Naive B cell (primary cell): ENCODE results near the gene CES1. TPM values are rescaled to one million over a fixed set of nuclear protein-coding genes. Genes with fewer than 3 reads are reported as not detected.
"Not testable (repeated sequence)": the region's sequence is repeated elsewhere in the genome, so short reads cannot be mapped to it uniquely, and the experiment has no call there.

ENCODE experiments used
- ATAC-seq, 2 donors: fragments of 150-1000 bp; cut with Tn5 transposase; 2 replicates each; pipeline ENCODE4 v1.10.0; 2021; ENCODE audit warnings: low read depth in 2 of 2, mild to moderate bottlenecking in 2 of 2, moderate library complexity in 2 of 2
- DNase-seq: peaks from one replicate; pipeline ENCODE4 v3.0.0; 2022
- H3K27ac Mint-ChIP-seq, 6 donors: one replicate each; pipeline ENCODE4 v1.8.0; 2020 to 2022; ENCODE audit warnings: mild to moderate bottlenecking in 6 of 6, mixed read lengths in 6 of 6, moderate library complexity in 5 of 6, inconsistent platforms in 2 of 6
- H3K27me3 Mint-ChIP-seq, 3 donors: one replicate each; pipeline ENCODE4 v1.8.0; 2021 to 2022; ENCODE audit warnings: mixed read lengths in 3 of 3, mild to moderate bottlenecking in 1 of 3
- H3K36me3 Mint-ChIP-seq, 2 donors: one replicate each; pipeline ENCODE4 v1.8.0; 2020 to 2022; ENCODE audit warnings: mixed read lengths in 2 of 2, inconsistent platforms in 1 of 2, mild to moderate bottlenecking in 1 of 2
- H3K4me1 Mint-ChIP-seq, 3 donors: one replicate each; pipeline ENCODE4 v1.8.0; 2020 to 2022; ENCODE audit warnings: mixed read lengths in 3 of 3, inconsistent platforms in 1 of 3, mild to moderate bottlenecking in 1 of 3, moderate library complexity in 1 of 3
- H3K4me3 Mint-ChIP-seq, 8 donors: one replicate each; pipeline ENCODE4 v1.8.0; 2020 to 2022; ENCODE audit warnings: mild to moderate bottlenecking in 8 of 8, mixed read lengths in 8 of 8, moderate library complexity in 8 of 8, inconsistent platforms in 2 of 8
- H3K9me3 Mint-ChIP-seq, 7 donors: one replicate each; pipeline ENCODE4 v1.8.0; 2020 to 2022; ENCODE audit warnings: mixed read lengths in 7 of 7, mild to moderate bottlenecking in 5 of 7, inconsistent platforms in 2 of 7, moderate library complexity in 1 of 7
- polyA plus RNA-seq, 6 donors: library from polyadenylated mRNA; unstranded; fragments of 300-500 nt; fragmentation: Illumina TruSeq; gene quantifications; one replicate each; pipeline ENCODE4 v1.2.3, GENCODE V29; 2021; ENCODE audit warnings: low read depth in 6 of 6

CES1 gene
- polyA plus RNA-seq, 6 donors from 2014 or later: 1.3 TPM; not detected in 5

DNA sequence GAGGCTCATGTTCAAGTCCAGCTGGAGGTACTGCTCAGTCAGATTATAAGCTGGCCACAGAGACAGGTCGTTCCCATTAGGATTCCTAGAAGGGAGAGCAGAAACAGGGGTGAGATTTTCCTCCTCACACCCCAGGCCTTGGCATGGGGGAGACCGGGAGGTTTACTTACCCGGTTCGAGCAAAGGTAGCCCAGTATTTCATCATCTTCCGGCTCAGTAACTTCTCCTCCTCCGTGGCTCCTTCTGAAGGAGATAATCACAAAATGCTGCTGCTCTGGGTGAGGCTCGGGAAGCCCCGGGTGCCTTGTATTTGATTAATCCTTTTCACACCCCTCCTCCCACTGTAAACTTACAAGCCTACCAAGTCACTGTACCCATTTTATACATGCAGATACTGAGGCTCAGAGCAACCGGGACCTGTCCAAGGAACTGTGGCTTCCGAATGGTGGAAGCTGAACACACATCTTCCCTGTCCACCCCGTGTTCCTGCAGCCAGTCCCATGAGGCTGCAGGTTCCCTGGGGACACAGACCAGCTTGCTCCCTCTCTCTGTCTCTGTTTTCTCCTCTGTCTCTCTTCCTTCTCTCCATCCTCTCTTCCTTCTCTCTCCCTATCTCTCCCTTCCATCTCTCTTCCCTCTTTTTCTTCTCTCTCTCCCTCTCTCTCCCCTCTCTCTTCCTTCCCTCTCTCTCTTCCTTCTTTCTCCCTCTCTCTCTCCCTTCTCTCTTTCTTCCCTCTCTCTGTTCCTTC, 13.9 kb upstream of the CES1 start:
- Mint-ChIP-seq H3K9me3 (no peaks in the 10 kb centered on the region), H3K4me3 (no peak overlapping the region), H3K36me3 (no peaks in the 10 kb centered on the region), H3K27ac (no peak overlapping the region), H3K27me3 (peaks cover 16 to 24% (median 17%) of the 10 kb centered on the region in 3 donors), H3K4me1 (no peaks in the 10 kb centered on the region)
- ATAC-seq (no peak), DNase-seq (no peak)

DNA sequence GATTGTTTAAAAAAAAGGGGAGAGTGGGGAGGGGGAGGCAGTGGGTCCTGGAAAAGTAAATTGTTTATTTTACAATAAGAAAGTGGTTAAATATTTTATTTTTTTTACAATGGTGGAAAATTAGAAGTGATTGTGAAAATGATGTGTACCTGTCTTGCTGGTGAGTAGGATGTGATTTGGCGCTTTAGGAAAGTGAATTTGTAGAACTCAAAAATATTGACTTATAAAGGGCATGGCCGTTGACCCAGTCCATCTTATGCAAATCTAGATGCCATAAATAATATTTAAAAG, 10.2 kb upstream of the CES1 start:
- Mint-ChIP-seq H3K4me3 (no peak overlapping the region), H3K36me3 (no peaks in the 10 kb centered on the region), H3K9me3 (no peaks in the 10 kb centered on the region), H3K27me3 (peaks cover 5 to 24% (median 17%) of the 10 kb centered on the region in 3 donors), H3K4me1 (no peaks in the 10 kb centered on the region), H3K27ac (no peak overlapping the region)
- ATAC-seq: no peak
- no peak for DNase-seq

DNA sequence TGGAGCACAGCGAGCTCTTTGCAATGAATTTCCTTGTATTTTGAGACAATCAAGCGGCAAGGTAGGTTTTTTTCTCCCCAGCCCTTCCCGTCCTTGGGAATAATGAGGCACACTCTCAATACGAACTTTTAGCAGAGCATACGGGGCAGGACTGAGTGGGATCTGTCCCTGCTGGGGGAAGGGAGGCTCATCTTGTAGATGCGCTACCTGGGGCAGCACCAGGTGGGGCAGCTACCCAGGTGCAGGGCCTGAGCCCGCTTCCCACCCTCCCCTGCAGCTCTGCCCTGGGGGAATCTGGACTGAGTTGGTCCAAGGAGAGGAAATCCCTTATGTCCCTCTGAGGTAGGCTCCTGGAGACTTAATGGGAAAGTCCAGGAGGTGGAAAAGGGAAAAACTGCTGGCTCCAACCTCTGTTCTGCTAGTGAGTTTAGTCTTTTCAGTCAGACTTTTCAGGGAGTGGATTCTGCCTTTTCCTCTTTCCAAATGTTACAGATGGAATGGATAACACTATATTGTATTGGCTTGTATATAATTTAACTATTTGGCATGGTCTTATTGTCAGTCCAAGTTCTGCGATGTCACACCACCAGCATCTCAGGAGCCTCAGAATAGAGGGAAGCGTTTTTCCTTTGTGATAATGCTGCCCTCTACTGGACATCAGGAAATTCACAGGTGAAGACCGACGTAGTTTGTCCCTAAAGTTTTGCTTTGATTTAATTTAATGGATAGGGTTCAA, 9.6 kb upstream of the CES1 start:
- Mint-ChIP-seq H3K4me3 (no peak overlapping the region), H3K4me1 (no peaks in the 10 kb centered on the region), H3K27ac (no peak overlapping the region), H3K36me3 (no peaks in the 10 kb centered on the region), H3K9me3 (no peaks in the 10 kb centered on the region), H3K27me3 (peaks cover 5 to 24% (median 17%) of the 10 kb centered on the region in 3 donors)
- DNase-seq: no peak
- ATAC-seq: no peak

DNA sequence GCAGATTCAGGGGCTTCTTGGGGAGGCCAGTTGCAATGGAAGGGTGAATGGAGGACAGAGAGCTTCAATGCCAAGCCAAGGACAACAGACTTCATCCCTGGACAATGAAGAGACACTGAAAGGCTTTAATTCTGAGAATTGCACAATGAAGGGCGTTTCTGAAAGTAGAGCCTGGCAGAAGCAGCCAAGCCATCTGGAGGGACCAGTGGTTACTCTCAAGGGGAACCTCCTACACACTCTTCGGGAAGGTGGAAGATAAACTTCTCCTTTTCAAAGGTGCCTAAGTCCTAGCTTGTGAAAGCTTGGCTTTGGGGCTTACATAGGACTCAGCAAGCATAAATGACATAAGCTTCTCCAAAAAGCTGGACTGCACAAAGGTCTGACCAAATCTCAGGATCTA, 6.2 kb upstream of the CES1 start:
- no peaks in the 10 kb centered on the region for H3K4me1 Mint-ChIP-seq
- H3K9me3 Mint-ChIP-seq: no peaks in the 10 kb centered on the region
- ATAC-seq (no peak), DNase-seq (no peak)
- H3K27me3 Mint-ChIP-seq: peaks cover 0 to 19% (median 0%) of the 10 kb centered on the region in 3 donors
- no peak overlapping the region for H3K27ac Mint-ChIP-seq
- H3K36me3 Mint-ChIP-seq: no peaks in the 10 kb centered on the region
- no peak overlapping the region for H3K4me3 Mint-ChIP-seq

DNA sequence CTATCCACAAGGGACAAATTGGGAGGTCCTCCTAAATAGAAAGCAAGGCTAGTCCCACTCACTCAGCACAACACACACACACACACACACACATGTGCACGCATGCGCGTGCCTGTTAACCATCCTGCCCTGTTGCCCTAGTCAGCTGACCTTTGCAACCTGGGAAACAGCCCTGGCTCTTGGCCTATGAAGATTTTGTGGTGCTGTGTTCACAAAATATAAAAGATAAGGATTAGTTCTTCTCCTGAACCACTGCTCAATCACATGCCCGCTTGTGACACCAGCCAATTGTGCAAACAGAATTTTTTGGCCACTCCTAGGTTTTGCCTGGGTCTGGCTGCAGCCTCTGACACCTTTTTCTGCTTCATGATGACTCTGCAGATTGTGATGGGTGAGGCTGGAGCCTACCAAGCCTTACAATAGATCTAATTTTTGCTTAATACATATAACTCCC, 3.3 kb upstream of the CES1 start:
- Mint-ChIP-seq H3K9me3 (no peaks in the 10 kb centered on the region), H3K36me3 (no peaks in the 10 kb centered on the region), H3K4me1 (no peaks in the 10 kb centered on the region), H3K27ac (no peak overlapping the region), H3K27me3 (peaks cover 0 to 13% (median under 1%) of the 10 kb centered on the region in 3 donors), H3K4me3 (no peak overlapping the region)
- ATAC-seq (no peak), DNase-seq (no peak)

DNA sequence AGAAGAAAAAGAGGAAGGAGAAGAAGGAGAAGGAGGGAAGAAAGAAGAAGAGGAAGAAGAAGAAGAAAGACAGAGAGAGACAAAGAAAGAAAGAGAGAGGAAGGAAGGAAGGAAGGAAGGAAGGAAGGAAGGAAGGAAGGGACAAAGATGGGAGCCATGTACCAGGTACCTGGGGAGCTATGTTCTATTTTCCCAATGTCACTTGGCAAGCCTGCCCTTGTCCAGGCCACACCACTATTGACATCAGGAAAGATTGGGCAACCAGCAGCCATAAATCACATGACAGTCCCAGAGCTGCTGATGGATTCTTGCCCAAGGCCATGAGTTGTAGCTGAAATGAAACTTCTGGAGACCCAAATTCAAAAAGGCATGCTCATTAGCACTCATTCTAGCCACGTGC, 2.7 kb upstream of the CES1 start:
- no peak for DNase-seq
- Mint-ChIP-seq H3K36me3 (no peaks in the 10 kb centered on the region), H3K9me3 (peaks cover 0 to 2% (median 0%) of the 10 kb centered on the region in 7 donors), H3K27me3 (peaks cover 0 to 11% (median 7%) of the 10 kb centered on the region in 3 donors), H3K4me3 (no peak overlapping the region), H3K27ac (peak overlapping the region in 1 of 6 donors; percentile 36), H3K4me1 (no peaks in the 10 kb centered on the region)
- no peak for ATAC-seq

DNA sequence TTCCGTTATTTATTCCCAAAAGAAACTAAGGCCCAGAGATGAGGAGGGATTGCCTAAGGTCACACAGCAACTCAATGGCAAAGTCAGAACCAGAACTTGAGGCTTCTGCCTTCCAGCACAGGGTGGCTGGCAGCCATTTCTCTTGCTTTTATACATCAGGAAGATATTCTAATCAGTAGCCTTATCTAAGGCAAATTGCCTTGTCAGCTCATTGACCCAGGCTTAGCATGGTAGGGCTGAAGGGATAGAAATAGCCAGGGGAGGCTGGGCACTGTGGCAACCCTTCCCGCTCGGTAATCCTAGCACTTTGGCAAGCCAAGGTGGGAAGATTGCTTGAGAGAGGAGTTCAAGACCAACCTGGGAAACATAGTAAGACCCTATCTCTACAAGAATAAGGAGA, 2.3 kb upstream of the CES1 start:
- H3K4me3 Mint-ChIP-seq, H3K4me1 Mint-ChIP-seq, ATAC-seq, DNase-seq, H3K9me3 Mint-ChIP-seq, H3K36me3 Mint-ChIP-seq: not testable (repeated sequence)
- H3K27ac Mint-ChIP-seq: peak overlapping the region in 1 of 6 donors; percentile 36
- H3K27me3 Mint-ChIP-seq: peaks cover 0 to 11% (median 10%) of the 10 kb centered on the region in 3 donors

DNA sequence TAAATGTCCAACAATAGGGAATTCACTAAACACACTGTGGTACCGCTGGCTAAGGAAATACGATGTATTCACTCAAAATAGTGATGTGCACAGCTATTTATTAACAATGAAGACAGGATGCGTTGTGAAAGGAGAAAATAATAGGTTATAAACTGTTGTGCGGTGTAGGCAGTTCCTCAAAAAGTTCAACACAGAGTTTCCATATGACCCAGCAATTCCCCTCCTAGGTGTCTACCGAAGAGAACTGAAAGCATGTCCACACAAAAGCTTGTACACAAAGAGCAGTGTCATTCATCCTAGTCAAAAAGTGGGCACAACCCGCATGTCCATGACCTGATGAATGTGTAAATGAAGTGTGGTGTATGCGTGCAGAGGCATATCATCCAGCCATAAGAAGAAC, 1.2 kb upstream of the CES1 start:
- H3K4me3 Mint-ChIP-seq: no peak overlapping the region
- peaks cover 0 to 2% (median 0%) of the 10 kb centered on the region in 7 donors for H3K9me3 Mint-ChIP-seq
- H3K27ac Mint-ChIP-seq: no peak overlapping the region
- ATAC-seq (no peak), DNase-seq (no peak)
- peaks cover 0 to 15% (median 7%) of the 10 kb centered on the region in 3 donors for H3K27me3 Mint-ChIP-seq
- no peaks in the 10 kb centered on the region for H3K4me1 Mint-ChIP-seq
- H3K36me3 Mint-ChIP-seq: no peaks in the 10 kb centered on the region

DNA sequence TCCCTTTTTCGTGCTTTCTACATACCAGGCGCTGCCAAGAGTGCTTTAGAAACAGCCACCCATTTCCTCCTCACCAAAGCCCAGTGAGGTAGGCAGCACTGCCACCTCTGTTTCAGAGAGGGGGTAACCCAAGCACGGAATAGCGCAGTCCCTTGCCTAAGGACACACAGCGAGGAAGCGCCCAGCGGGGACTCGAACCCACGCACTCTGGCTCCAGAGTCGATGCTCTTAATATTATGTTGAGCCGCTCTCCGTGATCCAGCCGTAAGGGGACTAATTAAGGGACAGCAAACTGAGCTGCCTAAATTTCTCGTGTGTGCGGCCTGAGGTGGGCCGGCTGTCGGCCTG, 497 bp downstream of the CES1 start:
- Mint-ChIP-seq H3K9me3 (peaks cover 0 to 2% (median 0%) of the 10 kb centered on the region in 7 donors), H3K27ac (no peak overlapping the region), H3K27me3 (peaks cover 7 to 24% (median 9%) of the 10 kb centered on the region in 3 donors), H3K4me3 (no peak overlapping the region), H3K4me1 (no peaks in the 10 kb centered on the region), H3K36me3 (no peaks in the 10 kb centered on the region)
- ATAC-seq (no peak), DNase-seq (no peak)

DNA sequence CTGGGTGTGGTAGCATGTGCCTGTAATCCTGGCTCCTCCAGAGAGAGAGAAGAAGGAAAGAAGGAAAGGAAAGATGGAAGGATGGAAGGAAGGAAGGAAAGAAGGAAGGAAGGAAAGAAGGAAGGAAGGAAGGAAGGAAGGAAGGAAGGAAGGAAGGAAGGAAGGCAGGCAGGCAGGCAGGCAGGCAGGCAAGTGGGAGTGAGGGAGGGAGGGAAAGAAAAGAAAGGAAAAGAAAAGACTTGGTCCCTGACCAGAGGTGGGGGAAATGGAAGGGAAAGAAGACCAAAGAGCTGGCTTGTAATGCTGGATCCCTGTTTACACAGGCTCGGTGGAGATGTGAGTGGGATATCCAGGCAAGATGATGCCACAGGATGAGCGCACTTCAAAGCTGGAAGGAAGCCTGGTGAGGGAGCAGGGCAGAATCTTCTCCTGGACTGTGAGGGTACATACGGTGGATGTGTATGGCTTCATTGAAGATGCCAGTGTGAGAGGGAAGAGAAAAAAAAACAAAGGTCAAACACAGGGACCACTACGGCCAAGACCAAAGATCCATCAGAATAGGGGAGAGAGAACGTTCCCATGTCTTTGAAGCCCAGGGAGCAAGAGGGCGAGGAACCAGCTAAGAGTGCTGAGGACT, 2.1 kb downstream of the CES1 start:
- H3K27ac Mint-ChIP-seq: peak overlapping the region in 1 of 6 donors; percentile 54
- H3K4me3 Mint-ChIP-seq: no peak overlapping the region
- ATAC-seq (no peak), DNase-seq (no peak)
- H3K27me3 Mint-ChIP-seq: peaks cover 7 to 27% (median 10%) of the 10 kb centered on the region in 3 donors
- H3K4me1 Mint-ChIP-seq: no peaks in the 10 kb centered on the region
- peaks cover 0 to 2% (median 0%) of the 10 kb centered on the region in 7 donors for H3K9me3 Mint-ChIP-seq
- H3K36me3 Mint-ChIP-seq: no peaks in the 10 kb centered on the region

DNA sequence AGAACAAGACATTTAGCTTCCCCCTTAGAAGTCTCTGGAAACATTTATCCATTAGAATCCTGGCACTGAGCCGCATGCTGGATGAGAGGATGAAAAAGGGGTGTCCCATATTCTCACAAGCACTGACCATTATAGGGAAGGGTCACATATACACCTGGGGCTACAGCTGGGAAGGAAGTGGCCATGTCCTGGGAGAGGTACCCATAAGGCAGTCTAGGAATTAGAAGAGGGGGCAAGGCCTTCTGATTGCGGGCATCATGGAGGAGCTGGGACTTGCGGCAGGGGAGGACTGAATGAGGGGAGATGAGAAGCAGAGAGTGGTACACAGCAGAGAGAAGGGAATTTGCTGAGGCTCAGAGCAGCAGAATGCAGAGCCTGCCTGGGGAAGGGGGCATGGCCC, 3.7 kb downstream of the CES1 start:
- H3K36me3 Mint-ChIP-seq, ATAC-seq, H3K27ac Mint-ChIP-seq, H3K4me3 Mint-ChIP-seq, H3K4me1 Mint-ChIP-seq, DNase-seq, H3K9me3 Mint-ChIP-seq: not testable (repeated sequence)
- peaks cover 7 to 34% (median 14%) of the 10 kb centered on the region in 3 donors for H3K27me3 Mint-ChIP-seq

DNA sequence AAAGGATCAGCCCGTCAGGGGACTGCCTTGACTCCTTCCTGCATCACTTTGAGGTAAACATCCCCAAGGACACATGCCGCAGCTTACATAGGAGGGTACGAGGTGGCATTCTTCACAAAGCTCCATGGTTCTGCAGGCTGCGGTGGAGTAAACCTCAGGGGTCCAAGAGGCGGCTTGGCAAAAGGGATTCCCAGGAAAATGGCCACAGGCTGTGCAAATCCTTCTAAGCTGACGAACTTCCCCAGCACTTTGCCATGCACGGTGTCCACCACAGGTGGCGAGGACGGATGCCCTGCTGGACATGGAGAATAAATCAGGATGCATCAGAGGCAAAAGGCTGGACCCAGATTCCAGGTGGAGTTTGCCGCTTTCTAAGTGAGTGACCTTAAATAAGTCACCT, 4.2 kb downstream of the CES1 start:
- Mint-ChIP-seq H3K4me1 (no peaks in the 10 kb centered on the region), H3K27me3 (peaks cover 7 to 34% (median 14%) of the 10 kb centered on the region in 3 donors), H3K27ac (no peak overlapping the region), H3K4me3 (no peak overlapping the region), H3K9me3 (peaks cover 0 to 2% (median 0%) of the 10 kb centered on the region in 7 donors), H3K36me3 (no peaks in the 10 kb centered on the region)
- ATAC-seq: no peak
- DNase-seq: no peak

DNA sequence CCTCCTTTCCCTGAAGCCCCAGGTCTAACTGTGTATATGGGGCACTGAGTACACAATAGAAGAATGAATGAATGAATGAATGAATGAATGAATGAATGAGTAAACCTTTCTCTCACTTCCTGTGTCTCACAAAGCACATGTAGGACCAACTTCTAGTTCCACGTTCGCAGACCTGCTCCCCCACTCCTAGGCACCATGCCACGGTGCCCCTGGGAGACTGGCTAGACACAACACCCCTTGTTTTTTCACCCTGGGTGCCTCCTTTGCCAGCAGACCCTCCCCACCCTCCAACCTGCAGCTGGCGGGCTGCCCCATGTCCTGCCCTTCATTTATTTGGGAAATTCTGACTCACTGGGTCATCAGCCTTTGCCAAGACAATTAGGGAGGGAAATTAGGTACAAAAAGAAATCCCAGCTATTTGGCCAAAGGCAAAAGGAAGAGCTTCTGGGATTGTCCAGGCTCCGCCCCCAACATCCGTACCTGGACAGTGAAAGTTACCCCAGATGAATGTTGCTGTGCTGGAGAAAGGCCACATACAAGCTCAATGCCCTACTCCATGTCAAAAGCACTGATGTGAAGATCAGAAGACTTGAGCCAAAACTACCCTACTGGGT, 7.7 kb downstream of the CES1 start:
- no peak overlapping the region for H3K4me3 Mint-ChIP-seq

More for the DNA sequence above, 7.7 kb downstream of the CES1 start:
- Mint-ChIP-seq H3K27me3 (peaks cover 11 to 42% (median 20%) of the 10 kb centered on the region in 3 donors), H3K9me3 (peaks cover 0 to 5% (median 0%) of the 10 kb centered on the region in 7 donors), H3K27ac (no peak overlapping the region), H3K36me3 (no peaks in the 10 kb centered on the region), H3K4me1 (no peaks in the 10 kb centered on the region)
- DNase-seq: no peak
- ATAC-seq: no peak
